NT2/D1 (cell line): ENCODE measurements around the gene RAPGEF4.
A peak's percentile ranks its signal among the peaks of the same experiment; 100 is the strongest.

Source experiments
- DNase-seq: peaks from one replicate; pipeline ENCODE4 v3.0.0-alpha.2; 2011; ENCODE audit warnings: low read depth, low spot score
- H3K27me3 ChIP-seq: 2 replicates; pipeline ENCODE4 v1.6.0; 2011; ENCODE audit warnings: mild to moderate bottlenecking; ENCODE audit not compliant: insufficient read length, insufficient read depth
- H3K36me3 ChIP-seq: 2 replicates; pipeline ENCODE4 v1.6.1; 2011; ENCODE audit warnings: mild to moderate bottlenecking, low read length, mixed read lengths; ENCODE audit not compliant: insufficient read depth, insufficient read length
- H3K4me1 ChIP-seq: 2 replicates; pipeline ENCODE4 v1.5.1; 2011; ENCODE audit not compliant: insufficient read depth, insufficient read length
- H3K4me3 ChIP-seq: 2 replicates; pipeline ENCODE4 v1.5.1; 2011; ENCODE audit warnings: low read depth; ENCODE audit not compliant: insufficient read length
- H3K9ac ChIP-seq: 2 replicates; pipeline ENCODE4 v1.6.0; 2011; ENCODE audit warnings: low read depth; ENCODE audit not compliant: insufficient read length
- H3K9me3 ChIP-seq: 2 replicates; pipeline ENCODE4 v1.5.1; 2011; ENCODE audit warnings: mild to moderate bottlenecking, low read length; ENCODE audit not compliant: insufficient read depth
- SUZ12 ChIP-seq: IDR thresholded peaks from 2 replicates; pipeline ENCODE4 v1.6.1; 2011; ENCODE audit not compliant: insufficient read length, insufficient read depth; ENCODE audit errors: extremely low read depth
- YY1 ChIP-seq: IDR thresholded peaks from 2 replicates; pipeline ENCODE4 v1.6.1; 2011; ENCODE audit not compliant: insufficient read length, insufficient read depth
- ZNF274 ChIP-seq: IDR thresholded peaks from 2 replicates; pipeline ENCODE4 v1.6.1; 2011; ENCODE audit warnings: mild to moderate bottlenecking, low read depth, low read length

Gene RAPGEF4

DNA sequence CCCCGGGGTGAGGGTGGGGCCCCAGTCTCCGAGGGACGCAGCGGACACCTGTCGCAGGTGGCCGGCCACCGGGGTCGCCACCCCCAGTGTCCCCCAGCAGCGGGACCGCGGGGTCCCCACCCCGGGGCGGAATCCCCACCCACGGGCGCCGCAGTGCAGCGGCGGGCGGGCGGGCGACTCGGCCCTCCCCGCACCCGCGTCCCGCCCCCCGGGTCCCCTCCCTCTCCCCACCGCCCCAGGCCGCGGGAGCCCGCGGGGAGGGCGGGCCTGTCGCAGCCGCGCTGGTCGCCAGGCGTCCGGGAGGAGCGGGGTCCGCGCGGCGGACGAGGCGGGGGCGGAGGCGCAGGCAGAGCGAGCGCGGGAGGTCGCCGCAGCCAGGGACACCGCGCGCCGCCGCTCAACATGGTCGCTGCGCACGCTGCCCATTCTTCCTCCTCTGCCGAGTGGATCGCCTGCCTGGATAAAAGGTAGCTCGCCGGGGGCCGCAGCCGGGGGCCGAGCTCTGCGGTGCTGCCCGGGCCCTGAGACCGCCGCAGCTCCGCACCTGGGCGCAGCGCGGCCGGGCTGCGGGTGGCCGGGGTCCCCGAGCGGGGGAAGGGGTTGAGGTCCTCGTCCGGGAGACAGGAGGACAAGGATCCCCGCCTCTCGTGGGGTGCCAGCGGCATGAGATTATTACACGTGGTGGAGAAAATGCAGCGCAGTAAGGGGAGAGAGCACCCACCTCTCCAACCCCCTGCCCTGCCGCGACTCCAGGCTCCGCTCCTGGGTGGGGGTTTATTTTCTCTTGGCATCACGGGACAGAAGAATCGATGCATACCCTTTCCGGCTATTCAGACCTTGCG lies at the start of gene RAPGEF4:
Gene RAPGEF4, plus strand, starts transcription at position 264 of the 842 bp plus-strand sequence. Its CDS starts 139 bp downstream, at position 403.
- Histone ChIP-seq H3K4me3 (peak within 1 kb of the TSS; percentile 58), H3K27me3 (peaks cover 55% of the 10 kb centered on the region), H3K4me1 (no peaks in the 10 kb centered on the region), H3K9me3 (no peaks in the 10 kb centered on the region), H3K9ac (peak within 1 kb of the TSS; percentile 69), H3K36me3 (no peaks in the 10 kb centered on the region)
- no peak for DNase-seq
- TF ChIP-seq ZNF274 (no peak), SUZ12 (peak; percentile 78)

DNA sequence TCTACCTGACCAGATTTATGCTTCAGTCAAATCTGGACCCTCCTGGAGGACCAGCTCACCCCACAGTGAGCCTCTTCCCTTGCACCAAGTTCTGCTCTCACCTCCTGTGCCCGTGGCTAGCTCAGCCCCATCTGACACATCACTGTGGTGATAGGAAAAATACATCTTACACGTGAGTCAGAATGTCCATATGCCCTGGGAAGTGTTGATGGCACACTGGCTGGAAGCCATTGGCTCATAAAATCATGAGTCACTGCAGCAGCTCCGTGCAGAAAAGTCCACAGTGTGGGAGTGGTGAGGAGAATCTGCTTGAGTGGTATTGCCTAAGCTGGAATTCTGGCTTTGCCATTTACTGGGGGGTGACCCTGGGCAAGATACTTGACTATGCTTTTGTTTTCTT lies 42.6 kb upstream of the RAPGEF4 start:
- H3K9ac ChIP-seq, result no peak overlapping the region
- H3K27me3 ChIP-seq, result no peaks in the 10 kb centered on the region
- H3K9me3 ChIP-seq, result no peaks in the 10 kb centered on the region; the same call in 1 of the 2 replicates
- H3K4me3 ChIP-seq, result no peak overlapping the region
- no peaks in the 10 kb centered on the region for H3K4me1 ChIP-seq
- DNase-seq, result no peak
- no peaks in the 10 kb centered on the region for H3K36me3 ChIP-seq
- TF ChIP-seq ZNF274 (no peak), YY1 (no peak), SUZ12 (no peak)

- Histone ChIP-seq H3K4me1 (no peaks in the 10 kb centered on the region), H3K9me3 (no peaks in the 10 kb centered on the region; the same call in 1 of the 2 replicates), H3K4me3 (no peak overlapping the region), H3K27me3 (no peaks in the 10 kb centered on the region), H3K36me3 (no peaks in the 10 kb centered on the region), H3K9ac (no peak overlapping the region)
- no peak for TF ChIP-seq ZNF274
- DNase-seq, result no peak
These were observed 41.9 kb upstream of the RAPGEF4 start for GRCh38 chr2:172693529-172694455.

- Histone ChIP-seq H3K4me1 (no peaks in the 10 kb centered on the region), H3K9me3 (no peaks in the 10 kb centered on the region; the same call in none of the 2 replicates)
- no peak for DNase-seq
These were observed 38.3 kb upstream of the RAPGEF4 start for GRCh38 chr2:172697296-172697695.

GRCh38 chr2:172698041-172698863 lies 37.4 kb upstream of the RAPGEF4 start:
- Histone ChIP-seq H3K9ac (no peak overlapping the region), H3K27me3 (no peaks in the 10 kb centered on the region), H3K4me1 (no peaks in the 10 kb centered on the region), H3K9me3 (no peaks in the 10 kb centered on the region; the same call in none of the 2 replicates), H3K36me3 (no peaks in the 10 kb centered on the region), H3K4me3 (no peak overlapping the region)
- DNase-seq, result no peak
- TF ChIP-seq SUZ12 (no peak), ZNF274 (no peak), YY1 (no peak)

More at GRCh38 chr2:172697296-172697695, 38.3 kb upstream of the RAPGEF4 start:
- Histone ChIP-seq H3K36me3 (no peaks in the 10 kb centered on the region), H3K4me3 (no peak overlapping the region), H3K9ac (no peak overlapping the region), H3K27me3 (no peaks in the 10 kb centered on the region)
- TF ChIP-seq ZNF274, result no peak
- no peak for TF ChIP-seq YY1
- TF ChIP-seq SUZ12, result no peak

- no peak overlapping the region for H3K4me3 ChIP-seq
- H3K9me3 ChIP-seq, result no peaks in the 10 kb centered on the region; the same call in none of the 2 replicates
- no peaks in the 10 kb centered on the region for H3K36me3 ChIP-seq
- no peak overlapping the region for H3K9ac ChIP-seq
- H3K4me1 ChIP-seq, result no peaks in the 10 kb centered on the region
- H3K27me3 ChIP-seq, result no peaks in the 10 kb centered on the region
- TF ChIP-seq YY1 (no peak), SUZ12 (no peak), ZNF274 (no peak)
- DNase-seq, result no peak
These were observed 34.4 kb upstream of the RAPGEF4 start for GRCh38 chr2:172701250-172701649.
